GM12875 (cell line): ENCODE data around the gene WDR1.

Experiments
- H3K4me3 ChIP-seq: one replicate; pipeline ENCODE4 v1.5.1; 2011; ENCODE audit warnings: low read depth, low read length, control low read depth
- CTCF ChIP-seq: IDR thresholded peaks from 2 replicates; pipeline ENCODE4 v1.5.1; 2011; ENCODE audit warnings: low read depth, mild to moderate bottlenecking, control low read depth, inconsistent platforms, low read length, moderate library complexity, borderline replicate concordance; ENCODE audit not compliant: insufficient read depth

The WDR1 gene

DNA sequence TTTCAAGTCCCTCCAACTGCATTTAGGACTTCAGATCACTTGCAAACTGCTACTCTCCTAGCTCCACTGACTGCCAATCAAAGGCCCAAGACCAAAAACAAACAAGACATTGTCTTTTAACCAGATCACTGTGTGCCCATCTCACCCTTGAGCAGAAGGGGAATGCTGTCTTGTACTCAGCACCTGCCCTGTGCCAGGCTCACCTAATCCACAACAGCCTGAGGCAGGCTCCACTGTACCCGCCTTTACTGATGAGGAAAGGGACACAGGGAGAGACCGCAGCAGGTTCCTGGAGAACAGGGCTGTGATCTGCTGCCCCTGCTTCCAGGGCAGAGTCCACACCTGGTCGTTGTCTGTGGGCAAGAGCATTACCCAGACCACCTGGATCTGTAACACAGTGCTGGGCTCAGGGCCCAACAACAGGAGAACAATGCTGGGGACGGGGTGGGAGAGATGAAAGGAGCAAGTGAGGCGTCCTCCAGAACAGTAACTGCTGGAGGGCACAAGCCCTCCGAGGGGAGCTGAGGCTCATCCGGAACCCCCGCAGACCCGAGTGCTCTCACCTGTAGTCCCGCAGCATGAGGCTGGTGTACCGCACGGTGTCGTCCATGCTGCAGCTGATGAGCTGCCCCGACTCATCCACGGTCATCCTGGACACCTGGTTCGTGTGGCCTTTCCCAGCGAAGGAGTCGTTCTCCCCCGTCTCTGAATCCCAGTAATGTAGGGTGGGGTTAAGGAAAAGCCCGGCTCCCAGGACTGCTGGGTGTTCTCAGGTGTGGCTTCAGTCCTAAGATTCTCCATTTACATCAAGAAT is 33.9 kb downstream of the WDR1 start:
- no peak for TF ChIP-seq CTCF
- H3K4me3 ChIP-seq = no peak overlapping the region

DNA sequence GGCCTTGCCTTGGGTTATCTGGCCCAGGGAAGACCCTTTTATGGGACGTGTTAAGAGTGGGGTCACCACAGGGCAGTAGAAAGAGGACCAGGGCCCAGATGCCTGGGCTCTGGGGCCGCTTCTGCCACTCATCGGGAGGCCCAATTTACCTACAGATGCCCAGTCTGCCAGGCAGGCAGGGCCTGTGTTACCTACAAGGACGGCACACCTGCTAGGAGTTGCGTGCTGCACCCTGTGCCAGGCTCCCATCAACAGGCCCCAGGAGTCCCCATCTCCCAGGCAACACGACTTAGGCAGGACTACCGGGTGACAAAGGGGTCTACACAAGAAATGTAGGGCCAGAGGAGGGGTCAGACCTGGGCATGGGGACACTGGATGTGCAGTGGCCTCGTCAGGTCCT is 34.6 kb downstream of the WDR1 start:
- H3K4me3 ChIP-seq = no peak overlapping the region
- no peak for TF ChIP-seq CTCF

GRCh38 chr4:10081218-10081606 is 35.4 kb downstream of the WDR1 start:
- TF ChIP-seq CTCF = no peak
- no peak overlapping the region for H3K4me3 ChIP-seq

- H3K4me3 ChIP-seq = no peak overlapping the region
- no peak for TF ChIP-seq CTCF
Measured at GRCh38 chr4:10080589-10081217, 35.9 kb downstream of the WDR1 start.

- H3K4me3 ChIP-seq = no peak overlapping the region
- TF ChIP-seq CTCF = no peak
Measured at GRCh38 chr4:10079912-10080588, 36.5 kb downstream of the WDR1 start.

GRCh38 chr4:10079256-10079655 is 37.3 kb downstream of the WDR1 start:
- no peak for TF ChIP-seq CTCF
- H3K4me3 ChIP-seq = no peak overlapping the region
